Parathyroid adenoma (tissue), 2 donors: ENCODE measurements around the gene IL3RA.

Experiments used
- H2AFZ ChIP-seq: fragments of 300-600 bp; sonication (generic); one replicate; pipeline ENCODE4 v1.7.0; 2017; ENCODE audit warnings: antibody characterized with exemption, mild to moderate bottlenecking
- H3K27ac ChIP-seq: fragments of 300-600 bp; sonication (generic); one replicate; pipeline ENCODE4 v1.7.0; 2017
- H3K27me3 ChIP-seq: fragments of 300-600 bp; sonication (generic); one replicate; pipeline ENCODE4 v1.7.0; 2017; ENCODE audit warnings: low read length; ENCODE audit not compliant: control insufficient read depth, insufficient read depth
- H3K36me3 ChIP-seq: fragments of 300-600 bp; sonication (generic); one replicate; pipeline ENCODE4 v1.7.0; 2017; ENCODE audit warnings: low read length; ENCODE audit not compliant: control insufficient read depth, insufficient read depth
- H3K4me1 ChIP-seq: fragments of 300-600 bp; sonication (generic); one replicate; pipeline ENCODE4 v1.7.0; 2017; ENCODE audit warnings: control low read depth
- H3K4me2 ChIP-seq: fragments of 300-600 bp; sonication (generic); one replicate; pipeline ENCODE4 v1.7.0; 2017; ENCODE audit warnings: low read length
- H3K4me3 ChIP-seq: fragments of 300-600 bp; sonication (generic); one replicate; pipeline ENCODE4 v1.7.0; 2017; ENCODE audit warnings: low read depth, low read length
- H3K79me2 ChIP-seq: fragments of 300-600 bp; sonication (generic); one replicate; pipeline ENCODE4 v1.7.0; 2017; ENCODE audit warnings: control low read depth
- H3K9ac ChIP-seq: fragments of 300-600 bp; sonication (generic); one replicate; pipeline ENCODE4 v1.7.0; 2017; ENCODE audit warnings: mild to moderate bottlenecking
- H3K9me3 ChIP-seq: fragments of 300-600 bp; sonication (generic); one replicate; pipeline ENCODE4 v1.7.0; 2017; ENCODE audit warnings: low read length; ENCODE audit not compliant: control insufficient read depth
- TF ChIP-seq, protein P1 (sequence below): fragments of 300-600 bp; sonication (generic); IDR thresholded peaks from one replicate; pipeline ENCODE4 v1.7.0; 2017; ENCODE audit warnings: antibody characterized with exemption, mild to moderate bottlenecking
- donor health status: primary hyperparathyroidism.

Gene IL3RA

DNA sequence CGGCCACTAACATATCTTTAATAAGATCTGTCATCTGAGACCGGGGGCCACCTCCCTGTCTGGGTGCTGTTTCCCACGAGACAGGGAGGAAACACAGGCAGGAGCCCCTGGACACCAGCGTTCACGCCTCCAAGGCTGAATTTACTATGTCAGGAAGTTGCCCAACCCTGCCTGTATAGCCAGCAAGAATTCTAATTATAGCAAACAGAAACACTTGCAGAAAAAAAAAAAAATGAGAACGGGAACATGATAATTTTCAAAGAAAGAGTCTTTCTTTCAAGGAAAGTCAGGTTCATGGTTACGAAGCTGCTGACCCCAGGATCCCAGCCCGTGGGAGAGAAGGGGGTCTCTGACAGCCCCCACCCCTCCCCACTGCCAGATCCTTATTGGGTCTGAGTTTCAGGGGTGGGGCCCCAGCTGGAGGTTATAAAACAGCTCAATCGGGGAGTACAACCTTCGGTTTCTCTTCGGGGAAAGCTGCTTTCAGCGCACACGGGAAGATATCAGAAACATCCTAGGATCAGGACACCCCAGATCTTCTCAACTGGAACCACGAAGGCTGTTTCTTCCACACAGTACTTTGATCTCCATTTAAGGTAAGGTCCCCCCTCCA, at the start of gene IL3RA:
Gene IL3RA (plus strand): TSS at position 455 of the 613 bp plus-strand sequence. CDS start 4,981 bp downstream, outside the sequence.
- Histone ChIP-seq H3K4me1 (no peaks in the 10 kb centered on the region), H3K9me3 (no peaks in the 10 kb centered on the region), H3K9ac (no peak within 1 kb of the TSS), H3K27me3 (no peaks in the 10 kb centered on the region), H3K4me3 (peak within 1 kb of the TSS; percentile 20), H3K27ac (peak within 1 kb of the TSS; percentile 67), H2AFZ (peak within 1 kb of the TSS; percentile 53), H3K4me2 (peak within 1 kb of the TSS; percentile 20), H3K36me3 (no peaks in the 10 kb centered on the region), H3K79me2 (no peaks in the 10 kb centered on the region)
- TF ChIP-seq, protein P1, sequence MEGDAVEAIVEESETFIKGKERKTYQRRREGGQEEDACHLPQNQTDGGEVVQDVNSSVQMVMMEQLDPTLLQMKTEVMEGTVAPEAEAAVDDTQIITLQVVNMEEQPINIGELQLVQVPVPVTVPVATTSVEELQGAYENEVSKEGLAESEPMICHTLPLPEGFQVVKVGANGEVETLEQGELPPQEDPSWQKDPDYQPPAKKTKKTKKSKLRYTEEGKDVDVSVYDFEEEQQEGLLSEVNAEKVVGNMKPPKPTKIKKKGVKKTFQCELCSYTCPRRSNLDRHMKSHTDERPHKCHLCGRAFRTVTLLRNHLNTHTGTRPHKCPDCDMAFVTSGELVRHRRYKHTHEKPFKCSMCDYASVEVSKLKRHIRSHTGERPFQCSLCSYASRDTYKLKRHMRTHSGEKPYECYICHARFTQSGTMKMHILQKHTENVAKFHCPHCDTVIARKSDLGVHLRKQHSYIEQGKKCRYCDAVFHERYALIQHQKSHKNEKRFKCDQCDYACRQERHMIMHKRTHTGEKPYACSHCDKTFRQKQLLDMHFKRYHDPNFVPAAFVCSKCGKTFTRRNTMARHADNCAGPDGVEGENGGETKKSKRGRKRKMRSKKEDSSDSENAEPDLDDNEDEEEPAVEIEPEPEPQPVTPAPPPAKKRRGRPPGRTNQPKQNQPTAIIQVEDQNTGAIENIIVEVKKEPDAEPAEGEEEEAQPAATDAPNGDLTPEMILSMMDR = no peak

DNA sequence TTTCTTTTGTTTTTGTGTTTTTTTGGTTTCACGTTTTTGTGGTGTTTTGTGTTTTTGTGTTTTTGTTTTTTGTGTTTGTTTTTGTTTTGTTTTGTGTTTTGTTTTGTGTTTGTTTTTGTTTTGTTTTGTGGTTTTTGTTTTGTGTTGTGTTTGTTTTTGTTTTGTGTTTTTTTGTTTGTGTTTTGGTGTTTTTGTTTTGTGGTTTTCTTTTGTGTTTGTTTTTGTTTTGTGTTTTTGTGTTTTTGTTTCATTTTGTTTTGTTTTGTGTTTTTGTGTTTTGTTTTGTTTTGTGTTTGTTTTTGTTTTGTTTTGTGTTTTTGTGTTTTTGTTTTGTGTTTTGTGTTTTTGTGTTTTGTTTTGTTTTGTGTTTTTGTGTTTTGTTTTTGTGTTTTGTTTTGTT, 47.0 kb upstream of the IL3RA start:
- TF ChIP-seq, protein P1 = no peak
- no peak overlapping the region for H3K9ac ChIP-seq
- H3K27ac ChIP-seq = no peak overlapping the region
- no peaks in the 10 kb centered on the region for H3K36me3 ChIP-seq
- no peak overlapping the region for H3K4me3 ChIP-seq
- no peaks in the 10 kb centered on the region for H3K4me1 ChIP-seq
- H3K79me2 ChIP-seq = no peaks in the 10 kb centered on the region
- no peak overlapping the region for H2AFZ ChIP-seq
- no peaks in the 10 kb centered on the region for H3K9me3 ChIP-seq
- no peak overlapping the region for H3K4me2 ChIP-seq
- no peaks in the 10 kb centered on the region for H3K27me3 ChIP-seq

DNA sequence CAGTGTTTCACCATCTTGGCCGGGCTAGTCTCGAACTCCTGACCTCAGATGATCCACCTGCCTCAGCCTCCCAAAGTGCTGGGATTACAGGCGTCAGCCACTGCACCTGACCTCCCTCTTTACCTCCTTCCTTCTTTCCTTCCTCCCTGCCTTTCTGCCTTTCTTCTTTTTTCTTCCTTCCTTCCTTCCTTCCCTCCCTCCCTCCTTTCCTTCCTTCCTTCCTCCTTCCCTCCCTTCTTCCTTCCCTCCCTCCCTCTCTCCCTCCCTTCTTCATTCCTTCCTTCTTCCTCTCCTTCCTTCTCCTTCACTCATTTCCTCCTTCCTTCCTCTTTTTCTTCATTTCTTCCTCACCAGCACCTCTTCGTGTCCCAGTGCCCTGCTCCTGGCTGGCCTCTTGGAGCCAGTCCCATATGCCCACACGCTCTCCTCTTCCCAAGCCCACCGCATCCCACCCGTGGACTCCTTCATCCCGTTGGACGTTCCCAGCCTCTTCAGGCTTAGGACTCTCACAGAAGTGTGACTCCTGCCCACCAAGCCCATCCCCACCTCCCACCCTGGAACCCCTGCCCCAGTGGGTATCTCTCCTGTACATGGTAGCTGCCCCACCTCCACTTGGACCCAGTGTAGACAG, 45.4 kb upstream of the IL3RA start:
- Histone ChIP-seq H2AFZ (no peak overlapping the region), H3K36me3 (no peaks in the 10 kb centered on the region), H3K9ac (no peak overlapping the region), H3K27me3 (peaks cover 3% of the 10 kb centered on the region), H3K9me3 (no peaks in the 10 kb centered on the region), H3K4me3 (no peak overlapping the region), H3K79me2 (no peaks in the 10 kb centered on the region), H3K4me1 (no peaks in the 10 kb centered on the region), H3K27ac (no peak overlapping the region), H3K4me2 (no peak overlapping the region)
- TF ChIP-seq, protein P1 = no peak

- Histone ChIP-seq H3K9me3 (no peaks in the 10 kb centered on the region), H3K9ac (no peak overlapping the region), H3K4me1 (no peaks in the 10 kb centered on the region), H3K4me2 (no peak overlapping the region), H3K79me2 (no peaks in the 10 kb centered on the region), H3K36me3 (no peaks in the 10 kb centered on the region), H3K27me3 (peaks cover 3% of the 10 kb centered on the region), H3K27ac (no peak overlapping the region), H2AFZ (no peak overlapping the region), H3K4me3 (no peak overlapping the region)
- TF ChIP-seq, protein P1 = no peak
Observed at GRCh38 chrX:1292575-1293290, 43.9 kb upstream of the IL3RA start.
